Measurements from ENCODE around the gene RNU7-1.

DNA sequence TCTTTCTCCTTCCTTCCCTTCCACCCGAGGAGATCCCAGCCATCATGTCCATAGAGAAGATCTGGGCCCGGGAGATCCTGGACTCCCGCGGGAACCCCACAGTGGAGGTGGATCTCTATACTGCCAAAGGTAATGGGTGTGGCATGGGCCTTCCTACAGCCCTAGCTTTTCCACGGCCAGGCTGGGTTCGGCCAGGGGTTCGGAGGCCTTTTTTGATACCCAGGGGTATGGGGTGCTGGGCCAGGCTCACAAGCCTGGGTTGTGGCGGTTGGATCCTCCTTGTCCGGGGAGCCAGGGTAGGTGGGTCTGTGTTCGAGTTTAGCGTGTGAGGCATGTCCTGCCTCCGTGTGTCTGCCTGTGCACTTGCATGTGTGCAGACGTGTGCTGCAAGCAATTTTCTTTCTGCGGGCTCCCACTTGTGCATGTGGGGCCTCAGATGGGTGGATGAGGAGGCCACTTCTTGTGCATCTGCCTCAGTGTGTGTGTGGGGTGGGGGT, 27.8 kb upstream of the RNU7-1 start:
- TF ChIP-seq, protein P1, sequence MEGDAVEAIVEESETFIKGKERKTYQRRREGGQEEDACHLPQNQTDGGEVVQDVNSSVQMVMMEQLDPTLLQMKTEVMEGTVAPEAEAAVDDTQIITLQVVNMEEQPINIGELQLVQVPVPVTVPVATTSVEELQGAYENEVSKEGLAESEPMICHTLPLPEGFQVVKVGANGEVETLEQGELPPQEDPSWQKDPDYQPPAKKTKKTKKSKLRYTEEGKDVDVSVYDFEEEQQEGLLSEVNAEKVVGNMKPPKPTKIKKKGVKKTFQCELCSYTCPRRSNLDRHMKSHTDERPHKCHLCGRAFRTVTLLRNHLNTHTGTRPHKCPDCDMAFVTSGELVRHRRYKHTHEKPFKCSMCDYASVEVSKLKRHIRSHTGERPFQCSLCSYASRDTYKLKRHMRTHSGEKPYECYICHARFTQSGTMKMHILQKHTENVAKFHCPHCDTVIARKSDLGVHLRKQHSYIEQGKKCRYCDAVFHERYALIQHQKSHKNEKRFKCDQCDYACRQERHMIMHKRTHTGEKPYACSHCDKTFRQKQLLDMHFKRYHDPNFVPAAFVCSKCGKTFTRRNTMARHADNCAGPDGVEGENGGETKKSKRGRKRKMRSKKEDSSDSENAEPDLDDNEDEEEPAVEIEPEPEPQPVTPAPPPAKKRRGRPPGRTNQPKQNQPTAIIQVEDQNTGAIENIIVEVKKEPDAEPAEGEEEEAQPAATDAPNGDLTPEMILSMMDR (IDR thresholded peaks at IDR 0.05; ENCODE audit: insufficient read depth, low read length, poor library complexity, severe bottlenecking) = no peak
- no peak for TF ChIP-seq EZH2phosphoT487 (conservative IDR thresholded peaks at IDR 0.05; ENCODE audit: low read length)
